Activated CD4-positive, alpha-beta T cell treated with anti-CD3 and anti-CD28 coated beads, Interleukin-2, Interleukin-4, amounts not matched to agents 100 ng/mL and 50 ng/mL, durations not matched to agents 16 hours and 8 hours (primary cell): ENCODE data around the gene LRRC45.
A peak's percentile ranks its signal among the peaks of the same experiment; 100 is the strongest.

Experiments
- DNase-seq: peaks from one replicate; pipeline ENCODE4 v3.0.0-alpha.2; 2020; ENCODE audit warnings: low spot score

LRRC45 gene

GRCh38 chr17:82063424-82064415 lies 40.6 kb downstream of the LRRC45 start:
- no peak for DNase-seq

DNA sequence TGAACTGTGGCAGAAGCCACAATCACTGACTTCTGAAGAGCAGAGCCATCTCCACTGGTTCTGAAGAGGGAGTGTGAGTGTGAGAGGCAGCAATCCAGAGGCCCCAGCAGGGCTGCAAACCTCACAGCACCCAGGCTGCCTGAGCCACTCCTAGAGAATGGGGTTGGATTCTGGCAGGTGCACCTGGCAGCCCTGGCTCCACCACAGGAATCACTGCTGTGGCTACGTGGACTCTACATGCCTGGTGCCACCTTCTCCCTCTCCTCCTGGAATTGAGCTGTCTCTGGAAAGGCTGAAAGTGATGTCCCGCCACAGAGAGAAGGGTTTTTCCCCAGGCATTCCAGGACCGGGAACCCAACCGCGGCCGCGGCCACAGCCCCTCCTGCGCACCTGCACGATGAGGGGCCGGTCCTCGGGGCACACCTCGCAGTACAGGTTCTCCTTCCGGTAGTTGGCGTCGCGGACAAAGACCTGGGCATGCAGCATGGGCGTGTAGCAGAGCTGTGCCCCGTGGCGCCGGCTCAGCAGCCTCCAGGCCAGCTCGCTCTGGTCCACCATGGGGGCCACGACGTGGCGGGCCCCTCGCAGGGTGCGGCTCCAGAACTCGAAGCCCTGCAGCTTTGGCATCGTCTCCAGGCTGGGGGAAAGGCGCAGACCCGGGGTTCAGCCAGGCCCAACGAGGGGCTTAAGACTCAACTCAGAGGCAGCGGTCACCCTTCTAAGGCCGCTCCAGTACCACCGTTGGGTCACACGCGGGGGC lies 41.5 kb downstream of the LRRC45 start:
- no peak for DNase-seq

DNA sequence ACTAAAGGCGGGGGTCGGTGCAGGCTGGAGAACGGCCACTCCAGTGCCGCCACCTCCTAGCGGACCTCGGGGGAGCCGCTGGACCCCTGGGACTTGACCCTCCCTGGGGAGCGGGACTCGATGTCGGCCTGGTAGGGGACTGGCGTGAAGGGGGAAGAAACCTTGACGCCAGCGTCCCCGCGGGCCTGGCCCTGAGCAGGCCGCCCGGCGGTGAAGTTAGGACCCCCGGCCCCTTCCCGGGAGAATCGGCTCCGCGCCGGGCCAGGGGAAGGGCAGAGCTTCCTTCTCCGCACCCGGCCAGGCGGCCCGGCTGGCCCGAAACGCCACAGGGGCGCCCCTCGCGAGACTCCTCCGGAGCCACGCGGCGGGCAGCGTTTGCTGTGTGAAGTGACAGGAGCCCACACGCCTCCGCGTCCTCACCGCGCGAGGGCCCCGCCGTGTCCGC lies 42.1 kb downstream of the LRRC45 start:
- no peak for DNase-seq

DNA sequence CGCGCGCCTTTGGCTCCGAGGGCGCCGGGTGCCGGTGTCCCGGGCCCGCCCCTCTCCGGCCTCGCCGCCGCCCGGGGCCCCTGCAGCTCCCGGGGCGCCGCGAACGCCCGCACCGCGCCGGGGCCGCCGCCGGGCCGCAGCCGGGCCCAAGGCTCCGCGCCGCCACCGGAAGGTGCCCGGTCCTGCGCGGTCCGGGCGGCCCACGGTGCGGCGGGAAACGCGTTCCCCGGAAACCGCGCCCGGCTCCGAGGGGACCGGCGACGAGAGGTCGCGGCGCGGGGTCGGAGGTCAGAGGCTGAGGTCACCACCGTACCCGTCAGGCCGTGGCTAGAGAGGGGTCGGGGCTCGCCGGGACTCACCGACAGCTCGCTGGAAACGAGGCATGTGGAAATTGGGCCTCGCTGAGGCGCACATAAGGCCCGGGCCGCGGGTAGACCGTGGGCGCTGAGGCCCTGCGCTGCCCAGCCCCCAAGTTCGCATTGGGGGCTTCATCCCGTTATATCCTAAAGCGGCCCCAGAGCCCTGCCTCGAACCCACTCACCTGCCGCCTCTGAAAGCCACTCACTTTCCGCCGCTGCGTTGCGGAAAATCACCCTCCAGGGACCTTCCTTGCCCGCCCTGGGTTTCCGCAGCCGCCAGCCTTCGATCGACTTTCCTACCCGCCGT lies 42.7 kb downstream of the LRRC45 start, which contains the start of gene DUS1L:
DUS1L (minus strand) TSS at position 167 of the 666 bp plus-strand sequence. CDS start 745 bp downstream, outside the sequence.
- peak; percentile 69 for DNase-seq

GRCh38 chr17:82070611-82071010 lies 47.5 kb downstream of the LRRC45 start:
- DNase-seq: no peak

- DNase-seq: no peak
Measured at GRCh38 chr17:82072827-82073226, 49.7 kb downstream of the LRRC45 start.

DNA sequence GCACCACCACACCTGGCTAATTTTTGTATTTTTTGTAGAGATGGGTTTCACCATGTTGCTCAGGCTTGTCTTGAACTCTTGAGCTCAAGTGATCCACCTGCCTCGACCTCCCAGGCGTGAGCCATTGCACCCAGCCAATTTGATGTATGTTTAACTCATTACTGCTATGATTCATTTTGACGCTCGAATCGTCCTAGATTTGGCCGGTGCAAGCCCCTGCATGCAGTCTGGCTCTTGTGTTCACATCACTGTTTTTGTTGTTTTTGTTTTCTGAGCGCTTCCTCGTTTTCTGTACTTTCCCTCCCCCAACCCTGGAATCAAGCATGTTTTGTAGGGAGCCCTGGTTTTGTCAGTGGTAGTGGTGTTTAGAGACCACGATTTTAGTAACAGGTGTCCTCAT lies 50.3 kb downstream of the LRRC45 start:
- no peak for DNase-seq

GRCh38 chr17:82076018-82076784 lies 53.1 kb downstream of the LRRC45 start:
- no peak for DNase-seq

DNA sequence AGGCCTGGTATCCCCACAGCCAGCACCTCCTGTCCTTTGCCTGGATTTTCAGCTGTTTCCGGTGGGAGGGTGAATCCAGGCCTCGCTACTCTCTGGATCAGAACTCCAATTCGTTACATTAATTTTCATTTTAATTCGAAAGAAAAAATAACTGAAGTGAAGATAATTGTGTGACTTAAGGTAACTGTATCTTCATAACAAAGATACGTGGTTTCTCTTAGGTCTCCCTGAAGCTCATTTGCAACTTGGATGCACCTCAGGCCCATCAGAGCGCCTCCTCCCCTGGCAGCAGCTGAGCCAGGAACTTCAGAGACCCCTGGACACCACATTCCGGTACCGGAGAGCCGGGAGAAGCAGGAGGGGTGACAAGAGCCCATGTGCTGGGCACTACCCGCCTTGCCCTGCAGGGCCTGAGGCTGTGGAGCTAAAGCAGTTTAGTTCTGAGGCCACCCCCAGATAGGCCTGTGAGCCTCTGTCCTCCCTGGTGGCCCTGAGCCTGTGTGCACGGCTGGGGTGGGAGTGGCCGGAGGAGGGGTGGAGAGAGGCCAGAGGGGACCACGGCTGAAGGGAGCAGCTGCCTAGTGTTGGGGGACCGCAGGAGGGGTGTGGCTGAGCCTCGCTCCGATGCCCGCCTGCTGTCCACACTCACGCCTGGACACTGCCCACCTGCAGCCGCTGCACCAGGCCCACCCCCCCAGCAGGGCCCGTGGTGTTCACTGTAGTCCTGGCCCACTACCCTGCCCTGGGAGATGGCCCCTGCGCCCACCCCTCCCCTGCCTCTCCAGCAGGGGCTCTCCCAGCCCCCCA lies 53.9 kb downstream of the LRRC45 start:
- DNase-seq: no peak

GRCh38 chr17:82077617-82078358 lies 54.7 kb downstream of the LRRC45 start:
- DNase-seq: no peak

DNA sequence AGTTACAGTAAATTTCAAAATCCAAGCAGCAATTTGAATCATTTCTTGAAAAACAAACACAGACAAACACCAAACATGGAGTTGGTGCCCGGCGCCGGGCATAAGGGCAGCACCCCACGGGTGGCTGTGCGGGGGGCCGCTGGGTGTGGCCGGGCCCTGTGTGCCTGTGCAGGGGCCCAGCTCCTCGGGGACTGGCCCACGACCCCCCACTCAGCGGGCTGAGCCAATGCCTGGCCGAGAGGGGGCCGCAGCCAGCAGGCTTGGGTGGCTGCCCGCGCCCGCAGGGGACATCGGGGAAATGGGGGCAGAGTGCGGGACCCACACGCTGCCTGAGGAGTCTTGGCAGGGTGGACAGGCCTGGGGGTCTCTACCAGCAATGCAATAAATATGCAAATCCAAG lies 55.3 kb downstream of the LRRC45 start:
- no peak for DNase-seq

DNA sequence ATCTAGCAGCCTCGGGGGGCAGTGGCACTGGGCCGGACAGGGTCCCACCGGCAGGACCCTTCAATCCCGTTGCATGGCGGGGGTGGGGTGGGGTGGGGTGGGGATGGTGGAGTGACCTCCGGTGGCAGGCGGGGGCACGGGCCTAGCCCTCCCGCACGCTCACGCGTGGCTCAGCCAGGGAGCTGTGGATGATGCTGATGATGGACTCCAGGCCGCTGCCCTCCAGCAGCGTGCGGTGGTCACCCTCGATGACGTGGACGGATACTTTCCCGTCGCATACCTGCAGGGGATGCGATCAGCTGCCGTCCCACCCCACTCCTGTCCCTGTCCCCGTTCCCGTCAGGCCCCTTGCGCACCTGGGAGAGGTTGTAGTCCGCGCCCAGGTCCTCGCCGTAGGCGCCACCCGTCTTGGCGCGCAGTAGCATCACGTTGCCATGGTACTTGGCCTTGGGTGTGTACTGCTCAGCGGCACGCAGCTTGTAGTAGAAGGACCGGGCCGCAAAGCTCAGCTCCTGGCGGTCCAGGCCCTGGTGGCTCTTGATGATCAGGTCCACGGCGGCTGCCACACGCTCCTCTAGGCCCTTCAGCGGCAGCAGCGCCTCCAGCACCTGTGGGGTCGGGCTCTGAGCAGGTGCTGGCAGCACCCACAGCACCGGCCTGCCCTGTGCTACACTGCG lies 56.0 kb downstream of the LRRC45 start:
- DNase-seq: no peak

DNA sequence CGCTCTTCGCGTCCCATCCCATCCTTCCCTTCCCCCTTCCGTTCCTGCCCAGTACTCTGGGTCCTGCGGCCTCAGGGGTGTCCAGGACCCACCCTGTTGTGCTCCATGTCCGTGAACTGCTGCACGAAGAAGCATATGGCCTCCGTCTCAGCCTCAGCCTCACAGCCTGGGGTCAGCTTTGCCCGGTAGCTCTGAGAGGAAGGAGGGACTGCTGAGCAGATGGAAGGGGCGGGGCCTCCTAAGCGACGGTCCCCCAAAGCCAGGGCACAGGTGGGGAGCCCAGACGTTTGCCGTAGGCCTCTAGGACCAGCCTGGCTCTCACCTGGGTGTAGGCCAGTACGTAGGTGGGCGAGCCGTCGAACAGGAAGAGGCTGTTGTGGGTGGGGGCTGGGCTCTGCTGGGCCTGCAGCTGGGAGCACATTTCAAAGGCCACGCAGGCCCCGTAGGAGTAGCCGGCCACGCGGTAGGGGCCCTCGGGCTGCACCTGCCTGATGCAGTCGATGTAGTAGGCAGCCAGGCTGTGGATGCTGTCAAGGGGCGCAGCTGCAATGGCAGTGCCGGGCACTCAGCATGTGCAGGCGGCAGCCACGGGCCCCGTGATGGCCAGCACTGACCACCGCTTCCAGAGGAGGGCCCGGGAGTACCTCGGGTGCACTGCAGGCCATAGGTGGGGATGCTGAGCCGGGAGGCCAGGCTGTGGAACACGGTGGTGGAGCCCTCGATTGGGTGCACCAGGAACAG lies 57.1 kb downstream of the LRRC45 start:
- DNase-seq: no peak
